ENCODE results near the gene ESYT3.
"Not testable (repeated sequence)": the region's sequence is repeated elsewhere in the genome, so short reads cannot be mapped to it uniquely, and the experiment has no call there.

The ESYT3 gene

DNA sequence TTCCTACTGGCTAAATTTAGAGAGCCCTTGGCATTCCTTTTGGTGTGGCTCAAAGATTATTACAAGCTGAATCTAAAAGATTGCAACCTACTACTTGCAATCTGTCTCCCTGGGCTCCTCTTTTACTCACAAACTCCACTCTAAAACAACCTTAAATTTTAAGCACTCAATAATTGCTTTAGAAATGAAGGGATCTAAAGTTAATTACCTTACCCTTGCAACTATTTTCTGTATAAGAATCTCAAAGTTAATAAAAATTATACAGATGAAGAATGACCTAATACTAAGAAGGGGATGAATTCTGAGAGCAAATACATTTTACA, 60.2 kb downstream of the ESYT3 start:
- no peak for DNase-seq

GRCh38 chr3:138495638-138496037, 61.2 kb downstream of the ESYT3 start:
- not testable (repeated sequence) for DNase-seq

- DNase-seq, result no peak
Measured at GRCh38 chr3:138496436-138496835, 62.0 kb downstream of the ESYT3 start.

GRCh38 chr3:138497021-138497420, 62.6 kb downstream of the ESYT3 start:
- no peak for DNase-seq

DNA sequence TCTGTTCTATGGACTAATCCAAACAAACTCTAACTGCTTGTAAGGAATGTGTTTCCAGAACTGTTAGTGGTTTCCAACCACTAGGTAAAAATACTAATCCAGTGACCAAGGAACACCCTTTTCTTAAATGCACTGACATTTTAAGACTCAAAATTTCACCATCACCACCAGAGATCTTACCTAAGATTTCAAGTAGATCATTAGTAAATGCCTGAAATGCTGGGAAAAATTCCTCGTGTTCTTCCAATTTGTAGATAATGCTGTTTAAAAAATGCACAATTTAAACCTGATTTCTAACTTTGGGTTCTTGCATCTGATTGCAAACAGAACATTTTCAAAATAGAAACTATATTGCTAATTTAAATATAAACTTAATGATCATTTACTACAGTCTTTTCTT, 63.4 kb downstream of the ESYT3 start:
- no peak for DNase-seq

- no peak for DNase-seq
Measured at GRCh38 chr3:138498991-138499390, 64.6 kb downstream of the ESYT3 start.

DNA sequence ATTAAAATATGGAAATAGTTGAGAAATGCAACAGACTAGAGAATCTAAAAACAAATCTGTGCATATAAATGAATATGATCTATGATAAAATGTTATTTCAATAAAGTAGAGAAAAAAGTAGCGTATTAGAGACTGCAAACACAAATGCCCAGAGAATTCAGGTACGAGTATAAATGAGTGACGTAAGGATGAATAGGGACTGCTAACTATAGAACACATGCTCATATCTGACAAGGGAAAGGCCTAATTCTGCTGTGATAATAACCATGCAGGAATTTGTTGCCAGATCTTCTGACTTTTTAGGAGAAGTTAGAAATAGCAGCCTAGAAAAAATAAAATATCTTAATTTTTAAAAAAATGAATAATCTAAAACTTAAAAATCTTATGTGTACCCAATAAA, 73.1 kb downstream of the ESYT3 start:
- DNase-seq, result no peak

DNA sequence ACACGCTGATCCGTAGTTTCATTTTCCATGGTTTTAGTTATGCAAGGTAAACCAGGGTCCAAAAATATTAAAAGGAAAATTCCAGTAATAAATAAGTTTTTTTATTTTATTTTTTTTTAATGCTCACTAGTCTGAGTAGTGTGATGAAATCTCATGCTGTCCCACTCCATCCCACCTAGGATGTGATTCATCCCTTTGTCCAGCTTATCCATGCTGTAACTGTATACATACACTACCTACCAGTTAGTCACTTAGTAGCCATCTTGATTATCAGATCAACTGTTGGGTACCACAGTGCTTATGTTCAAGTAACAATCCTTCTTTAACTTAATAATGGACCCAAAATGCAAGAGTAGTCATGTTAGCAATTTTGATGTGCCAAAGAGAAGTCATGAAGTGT, 75.2 kb downstream of the ESYT3 start:
- DNase-seq, result no peak

GRCh38 chr3:138511945-138512344, 77.5 kb downstream of the ESYT3 start:
- DNase-seq, result no peak

- no peak for DNase-seq
Measured at GRCh38 chr3:138513090-138513843, 78.9 kb downstream of the ESYT3 start.

GRCh38 chr3:138521445-138521844, 87.0 kb downstream of the ESYT3 start:
- not testable (repeated sequence) for DNase-seq
